ENCODE measurements around the gene TVP23A.
"Not testable (repeated sequence)": the region's sequence is repeated elsewhere in the genome, so short reads cannot be mapped to it uniquely, and the experiment has no call there.

Gene TVP23A

DNA sequence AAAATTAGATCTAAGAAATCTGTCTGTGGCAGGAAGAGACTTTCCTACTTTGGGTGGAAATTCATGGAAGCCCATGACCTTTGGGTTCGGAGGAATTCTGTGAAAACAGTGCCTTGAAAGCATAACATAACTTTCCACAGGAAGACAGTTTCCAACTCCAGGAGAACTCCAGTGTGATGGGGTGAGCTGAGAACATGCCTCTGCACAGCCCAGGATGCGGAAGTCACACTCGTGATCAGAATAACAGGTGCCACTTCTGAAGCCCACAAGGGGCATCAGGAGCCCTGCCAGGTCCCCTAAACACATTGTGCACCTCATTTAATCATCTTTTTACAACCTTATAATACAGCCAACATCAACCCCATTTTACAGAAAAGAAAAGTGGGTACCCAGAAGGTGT, 9.7 kb downstream of the TVP23A start:
- in situ Hi-C loops (cut with HindIII; ENCODE audit: low sequenced_read_pairs) = no loop called here

DNA sequence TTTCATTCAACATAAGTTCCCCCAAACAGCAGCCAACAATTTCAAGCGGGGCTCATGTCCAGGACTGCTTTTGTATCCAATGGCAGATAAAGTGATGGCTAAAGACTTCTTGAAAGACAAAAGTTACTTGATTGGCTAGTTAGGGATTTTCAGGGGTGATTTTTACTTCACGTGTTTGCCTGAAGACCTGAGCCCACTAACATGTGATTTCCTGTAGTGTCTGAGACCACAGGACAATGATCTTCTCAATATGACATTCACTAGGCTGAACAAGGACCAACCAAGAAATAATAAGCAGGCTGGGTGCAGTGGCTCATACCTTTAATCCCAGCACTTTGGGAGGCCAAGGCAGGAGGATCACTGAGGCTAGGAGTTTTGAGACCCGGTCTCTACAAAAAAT, 10.4 kb downstream of the TVP23A start:
- in situ Hi-C loops (cut with HindIII; ENCODE audit: low sequenced_read_pairs) = no loop called here

DNA sequence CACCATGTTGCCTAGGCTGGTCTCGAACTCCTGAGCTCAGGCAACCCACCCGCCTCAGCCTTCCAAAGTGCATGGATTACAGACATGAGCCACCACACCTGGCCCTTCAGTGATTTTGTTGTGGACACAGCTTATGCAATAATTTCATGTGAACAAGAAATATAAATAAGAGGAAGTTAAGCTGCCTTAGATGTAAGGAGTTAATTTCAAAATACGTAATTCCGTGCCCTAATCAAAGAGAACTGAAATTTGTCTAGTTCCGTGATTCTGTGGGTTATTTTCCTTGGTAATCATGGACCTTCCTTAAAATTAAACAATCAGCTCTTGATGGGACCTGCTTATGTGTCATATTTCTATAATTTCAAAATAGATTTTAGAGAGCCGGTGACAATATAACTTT, 11.9 kb downstream of the TVP23A start:
- in situ Hi-C loops (cut with HindIII; ENCODE audit: low sequenced_read_pairs) = no loop called here

DNA sequence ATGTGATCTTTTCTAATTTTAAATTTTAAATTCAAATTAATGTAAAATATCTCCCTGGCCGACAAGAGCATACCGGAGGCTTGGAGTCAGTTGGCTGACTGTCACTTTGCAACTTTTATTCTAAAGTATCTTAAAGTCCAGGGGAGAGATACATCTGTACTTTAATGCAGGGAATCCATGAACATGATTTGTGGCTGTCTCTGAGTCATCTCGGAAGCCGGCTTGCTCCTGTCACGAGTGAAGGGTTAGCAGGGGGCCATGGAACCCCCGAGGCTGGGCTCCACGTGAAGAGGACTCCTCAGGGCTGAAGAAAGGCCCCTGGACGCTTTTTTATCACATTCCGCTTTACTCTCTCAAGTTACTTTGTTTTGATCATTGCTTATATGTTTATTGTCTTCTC, 13.3 kb downstream of the TVP23A start:
- in situ Hi-C loops (cut with HindIII; ENCODE audit: low sequenced_read_pairs) = no loop called here

DNA sequence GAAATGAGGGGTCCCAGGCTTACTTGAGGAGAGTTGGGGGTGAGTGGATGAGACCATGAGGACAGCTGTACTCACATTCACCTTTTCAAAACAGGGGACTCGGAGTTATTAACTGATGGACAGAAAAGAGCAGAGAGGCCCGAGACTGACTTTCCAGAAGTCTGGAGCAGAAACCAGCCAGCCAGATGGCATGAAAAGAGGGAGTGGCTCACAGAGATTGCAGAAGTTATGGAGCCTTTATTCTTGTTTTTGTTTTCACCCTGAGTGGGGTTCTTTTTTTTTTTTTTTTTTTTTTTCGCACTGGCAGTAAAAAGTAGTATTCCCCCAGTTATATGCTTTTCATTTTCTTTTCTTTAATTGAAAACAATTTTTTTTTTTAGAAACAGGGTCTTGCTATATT, 18.9 kb downstream of the TVP23A start:
- in situ Hi-C loops (cut with HindIII; ENCODE audit: low sequenced_read_pairs) = no loop called here

DNA sequence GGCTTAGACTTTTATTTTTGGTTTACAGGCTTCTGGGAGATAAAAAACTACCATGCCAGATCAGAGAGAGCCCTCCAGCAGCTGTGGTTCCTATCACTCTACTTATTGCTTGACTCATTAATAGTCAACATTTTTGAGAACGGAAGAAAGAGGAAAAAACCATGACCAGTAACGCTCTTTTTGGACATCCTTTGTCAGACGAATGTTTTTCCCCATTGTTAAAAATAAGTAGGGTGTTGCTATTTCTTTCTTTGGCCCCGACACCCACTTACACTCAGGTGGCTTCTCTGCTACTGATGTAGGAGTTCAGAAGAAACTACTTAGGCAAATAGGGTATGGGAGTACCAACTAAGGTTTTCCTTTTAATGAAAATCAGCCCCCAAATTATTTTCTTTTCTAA, 27.5 kb downstream of the TVP23A start:
- in situ Hi-C loops (cut with HindIII; ENCODE audit: low sequenced_read_pairs) = no loop called here

DNA sequence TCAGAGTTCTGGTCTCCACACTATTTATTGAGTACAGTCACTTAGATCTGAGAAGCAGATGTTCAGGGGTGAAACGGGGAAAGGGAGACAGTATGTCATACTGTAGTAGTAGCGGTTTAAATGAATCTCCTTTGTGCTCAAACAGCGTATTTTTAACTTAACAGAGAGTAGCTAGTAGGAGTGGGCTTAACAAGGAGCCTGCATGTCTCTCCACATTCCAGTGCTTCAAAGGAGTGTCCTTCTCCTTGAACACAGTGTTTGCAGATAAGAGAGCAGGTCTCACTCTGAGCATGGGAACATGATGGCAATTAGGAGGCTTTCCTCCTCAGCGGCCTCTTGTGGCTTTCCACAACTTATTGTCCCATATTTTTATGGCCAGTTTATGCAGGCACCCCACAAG, 30.0 kb downstream of the TVP23A start:
- in situ Hi-C loops (cut with HindIII; ENCODE audit: low sequenced_read_pairs) = not testable (repeated sequence)

DNA sequence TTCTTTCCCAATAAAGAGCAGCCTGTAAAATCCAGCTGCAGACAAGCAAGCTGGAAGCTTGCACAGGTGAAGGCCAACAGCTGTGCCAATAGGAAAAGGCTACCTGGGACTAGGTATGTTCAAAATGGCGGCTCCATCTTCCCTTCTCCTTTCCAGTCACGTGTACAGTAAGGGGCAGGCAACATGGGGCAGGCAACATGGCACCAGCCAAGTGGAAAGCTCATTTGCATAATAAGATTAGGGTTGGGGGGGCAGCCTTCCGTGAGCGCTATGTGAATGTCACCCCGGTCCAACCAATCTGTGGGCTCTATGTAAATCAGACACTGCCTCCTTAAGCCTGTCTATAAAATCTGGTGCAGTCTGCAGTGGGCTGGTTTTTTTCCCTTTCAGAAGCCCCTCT, 31.3 kb downstream of the TVP23A start:
- in situ Hi-C loops (cut with HindIII; ENCODE audit: low sequenced_read_pairs) = no loop called here

DNA sequence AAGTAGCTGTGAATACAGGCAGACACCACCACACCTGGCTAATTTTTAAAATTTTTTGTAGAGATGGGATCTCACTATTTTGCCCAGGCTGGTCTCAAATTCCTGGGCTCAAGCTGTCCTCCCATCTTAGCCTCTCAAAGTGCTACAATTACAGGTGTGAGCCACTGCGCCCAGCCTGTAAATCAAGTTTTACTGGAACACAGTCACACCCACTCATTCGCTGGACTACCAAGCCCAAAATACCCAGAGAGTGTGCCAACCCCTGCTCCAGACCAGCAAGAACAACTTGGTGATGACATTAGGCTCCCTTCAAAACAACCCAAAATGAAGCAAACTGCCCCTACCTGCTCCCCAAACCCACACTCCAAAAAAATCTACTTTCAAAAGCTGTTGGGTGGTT, 36.0 kb downstream of the TVP23A start:
- in situ Hi-C loops (cut with HindIII; ENCODE audit: low sequenced_read_pairs) = no loop called here

DNA sequence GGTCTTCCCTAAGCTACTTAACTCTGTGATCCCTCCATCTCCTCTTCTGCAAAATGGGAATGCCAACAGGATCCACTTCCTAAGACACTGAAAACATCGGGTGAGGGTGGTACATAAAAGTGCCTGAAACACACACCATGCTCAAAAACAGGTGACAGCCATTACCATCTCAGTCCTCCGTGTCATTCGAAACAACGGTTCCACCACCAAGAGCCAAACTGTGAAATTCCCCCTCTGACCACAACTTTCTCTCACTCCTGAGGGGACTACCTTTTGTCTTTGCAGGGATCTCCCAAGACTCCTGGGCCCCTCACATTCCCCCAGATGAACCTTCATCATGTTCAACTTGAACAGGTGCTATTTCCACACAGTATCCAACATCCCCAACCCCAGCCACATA, 38.0 kb downstream of the TVP23A start:
- in situ Hi-C loops (cut with HindIII; ENCODE audit: low sequenced_read_pairs) = no loop called here

DNA sequence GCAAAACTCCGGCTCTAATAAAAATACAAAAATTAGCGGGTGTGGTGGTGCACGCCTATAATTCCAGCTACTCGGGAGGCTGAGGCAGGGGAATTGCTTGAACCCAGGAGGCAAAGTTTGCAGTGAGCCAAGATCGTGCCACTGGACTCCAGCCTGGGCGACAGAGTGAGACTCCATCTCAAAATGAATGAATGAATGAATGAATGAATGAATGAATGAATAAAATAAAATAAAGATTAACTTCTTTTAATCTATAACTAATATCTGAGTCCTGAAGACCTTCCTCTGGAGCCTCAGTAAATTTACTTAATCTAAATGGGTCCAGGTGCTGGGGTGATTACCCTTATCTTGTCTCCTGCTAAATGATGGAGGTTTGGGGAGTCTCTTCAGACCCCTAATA, 38.7 kb downstream of the TVP23A start:
- in situ Hi-C loops (cut with HindIII; ENCODE audit: low sequenced_read_pairs) = not testable (repeated sequence)

DNA sequence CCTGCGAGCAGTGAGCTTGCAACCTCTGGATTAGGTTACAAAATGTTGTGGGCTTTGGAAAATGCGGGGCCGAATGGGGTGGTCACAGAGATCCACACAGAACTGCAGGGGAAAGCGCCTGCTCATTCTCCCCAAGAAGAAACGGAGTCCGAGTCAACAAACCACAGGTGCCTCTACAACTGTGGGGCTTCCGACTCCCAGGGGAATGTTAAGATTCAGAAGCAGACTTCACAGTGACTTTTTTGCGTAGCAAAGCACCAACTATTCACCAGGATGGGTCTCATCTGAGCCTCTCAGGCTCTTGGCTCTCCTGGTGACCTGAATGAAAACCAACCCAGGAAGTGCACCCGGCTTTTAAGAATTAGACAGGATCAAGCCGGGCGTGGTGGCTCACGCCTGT, 41.2 kb downstream of the TVP23A start:
- in situ Hi-C loops (cut with HindIII; ENCODE audit: low sequenced_read_pairs) = no loop called here

DNA sequence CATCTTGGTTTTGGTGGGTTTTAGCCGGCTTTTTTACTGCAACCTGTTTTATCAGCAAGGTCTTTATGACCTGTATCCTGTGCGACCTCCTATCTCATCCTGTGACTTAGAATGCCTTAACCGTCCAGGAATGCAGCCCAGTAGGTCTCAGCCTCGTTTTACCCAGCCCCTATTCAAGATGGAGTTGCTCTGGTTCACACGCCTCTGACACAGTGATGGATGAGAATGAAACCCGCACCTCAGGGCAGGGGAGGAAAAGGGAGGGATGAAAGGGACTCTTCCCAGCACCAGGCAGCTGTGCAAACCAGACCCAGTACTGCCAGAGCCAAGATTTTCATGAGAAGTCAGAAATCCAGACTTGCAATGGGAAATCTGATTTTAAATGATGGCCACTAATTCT, 41.7 kb downstream of the TVP23A start:
- in situ Hi-C loops (cut with HindIII; ENCODE audit: low sequenced_read_pairs) = not testable (repeated sequence)

DNA sequence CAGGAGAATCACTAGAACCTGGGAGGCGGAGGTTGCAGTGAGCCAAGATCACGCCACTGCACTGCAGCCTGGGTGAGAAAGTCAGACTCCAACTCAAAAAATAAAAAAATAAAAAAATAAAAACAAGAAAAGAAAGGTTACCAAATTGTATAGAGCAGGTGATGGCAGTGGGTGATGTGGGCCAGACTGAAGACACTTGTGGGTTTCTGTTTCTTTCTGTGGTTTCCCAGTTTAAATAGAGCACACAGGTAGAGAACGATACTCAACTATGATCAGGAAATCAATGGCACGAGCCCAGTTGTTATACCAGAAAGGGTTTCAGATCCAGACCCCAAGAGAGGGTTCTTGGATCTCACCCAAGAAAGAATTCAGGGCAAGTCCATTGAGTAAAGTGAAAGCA, 42.3 kb downstream of the TVP23A start:
- in situ Hi-C loops (cut with HindIII; ENCODE audit: low sequenced_read_pairs) = no loop called here

DNA sequence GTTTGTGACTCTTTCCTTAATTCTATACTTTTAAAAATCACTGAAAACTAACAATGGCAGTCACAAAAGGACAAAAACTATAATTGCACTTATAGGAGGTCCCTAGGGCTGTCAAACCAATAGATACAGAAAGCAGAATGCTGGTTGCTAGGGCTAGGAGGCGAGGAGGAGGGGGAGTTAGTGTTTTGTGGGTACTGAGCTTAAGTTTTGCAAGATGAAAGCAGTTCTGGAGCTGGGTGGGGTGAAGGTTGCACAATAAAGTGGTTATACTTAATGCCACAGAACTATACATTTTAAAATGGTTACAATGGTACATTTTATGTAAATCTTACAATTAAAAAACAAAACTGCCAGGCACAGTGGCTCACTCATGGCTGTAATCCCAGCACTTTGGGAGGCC, 47.7 kb downstream of the TVP23A start:
- in situ Hi-C loops (cut with HindIII; ENCODE audit: low sequenced_read_pairs) = loop anchor here (25.0 kb wide), 1 partner anchor 91 kb away; no protein-coding TSS in a partner anchor

DNA sequence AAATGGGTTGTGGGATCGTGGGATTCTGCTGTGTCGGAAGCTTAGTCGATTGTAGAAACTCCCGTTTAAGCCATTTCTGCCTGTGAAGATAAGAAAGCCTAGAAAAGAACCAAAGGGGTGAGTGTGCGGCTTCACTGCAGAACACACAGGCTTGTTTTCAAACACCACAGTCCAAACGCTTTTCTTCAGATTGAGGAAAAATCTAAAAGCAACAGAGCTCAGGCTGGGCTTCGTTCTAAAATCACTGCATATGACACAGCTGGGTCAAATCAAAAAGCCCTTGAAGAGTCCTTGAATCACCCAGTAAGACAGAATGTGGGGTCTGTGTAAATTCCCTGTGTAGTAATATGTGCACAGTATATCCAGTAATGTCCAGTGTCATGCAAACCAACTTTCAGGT, 49.2 kb downstream of the TVP23A start:
- in situ Hi-C loops (cut with HindIII; ENCODE audit: low sequenced_read_pairs) = loop anchor here (25.0 kb wide), 1 partner anchor 93 kb away; no protein-coding TSS in a partner anchor

DNA sequence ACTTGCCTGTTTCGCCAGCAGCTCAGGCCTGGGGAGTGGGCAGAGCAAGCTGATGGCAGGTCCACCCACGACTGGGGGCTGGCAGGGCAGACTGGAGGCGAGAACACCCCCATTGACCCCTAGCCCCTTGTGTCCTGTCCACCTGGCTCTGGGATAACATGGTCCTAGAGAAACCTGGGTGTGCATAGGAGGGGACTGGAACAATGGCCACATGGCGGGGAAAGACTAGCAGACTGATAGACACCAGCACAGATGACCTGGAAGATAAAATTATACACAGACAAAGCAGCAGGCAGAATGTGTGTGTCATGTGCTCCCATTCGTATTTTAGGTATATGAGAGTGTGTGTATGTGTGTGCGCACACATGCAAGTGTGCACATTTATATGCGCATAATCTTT, 51.5 kb downstream of the TVP23A start:
- in situ Hi-C loops (cut with HindIII; ENCODE audit: low sequenced_read_pairs) = loop anchor here (25.0 kb wide), 1 partner anchor 95 kb away; no protein-coding TSS in a partner anchor

DNA sequence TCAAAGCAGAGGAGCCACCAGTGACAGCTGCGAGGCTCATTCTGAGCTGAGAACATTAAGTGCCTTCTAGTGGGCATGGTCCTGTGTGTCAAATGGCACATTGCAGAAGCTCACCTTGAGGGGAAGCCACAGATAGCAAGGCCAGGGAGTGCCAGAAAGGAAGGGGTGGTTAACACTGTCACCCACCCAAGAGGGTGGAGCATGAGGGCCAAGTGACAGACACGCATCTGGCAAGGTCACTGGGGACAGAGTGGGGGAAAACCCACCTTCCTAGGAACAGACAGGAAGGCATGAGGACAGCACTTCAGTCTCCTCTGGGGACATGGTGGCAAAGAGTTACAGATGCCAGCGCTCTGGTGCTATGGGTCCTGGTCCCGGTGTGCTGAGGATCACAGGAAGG, 52.8 kb downstream of the TVP23A start:
- in situ Hi-C loops (cut with HindIII; ENCODE audit: low sequenced_read_pairs) = loop anchor here (25.0 kb wide), 1 partner anchor 97 kb away; no protein-coding TSS in a partner anchor

DNA sequence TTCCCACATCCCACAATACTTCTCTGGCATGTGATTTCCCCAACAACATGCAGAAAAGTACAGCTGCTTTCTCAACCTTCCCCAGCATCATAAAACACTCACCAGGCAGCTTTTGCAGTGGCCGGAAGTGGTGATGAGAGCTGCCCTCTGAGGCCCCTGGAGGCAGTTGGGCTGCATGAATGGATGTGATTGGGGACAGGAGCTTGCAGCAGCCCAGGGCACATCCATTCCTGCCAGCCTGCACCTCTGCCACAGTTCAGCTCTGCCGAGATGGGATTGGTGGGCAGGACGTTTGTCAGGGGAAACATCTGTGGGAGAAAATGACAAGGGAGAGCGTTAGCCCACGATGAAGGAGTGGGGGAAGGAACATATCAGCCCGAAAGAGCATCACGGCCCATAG, 55.1 kb downstream of the TVP23A start:
- in situ Hi-C loops (cut with HindIII; ENCODE audit: low sequenced_read_pairs) = loop anchor here (25.0 kb wide), 1 partner anchor 99 kb away; no protein-coding TSS in a partner anchor

DNA sequence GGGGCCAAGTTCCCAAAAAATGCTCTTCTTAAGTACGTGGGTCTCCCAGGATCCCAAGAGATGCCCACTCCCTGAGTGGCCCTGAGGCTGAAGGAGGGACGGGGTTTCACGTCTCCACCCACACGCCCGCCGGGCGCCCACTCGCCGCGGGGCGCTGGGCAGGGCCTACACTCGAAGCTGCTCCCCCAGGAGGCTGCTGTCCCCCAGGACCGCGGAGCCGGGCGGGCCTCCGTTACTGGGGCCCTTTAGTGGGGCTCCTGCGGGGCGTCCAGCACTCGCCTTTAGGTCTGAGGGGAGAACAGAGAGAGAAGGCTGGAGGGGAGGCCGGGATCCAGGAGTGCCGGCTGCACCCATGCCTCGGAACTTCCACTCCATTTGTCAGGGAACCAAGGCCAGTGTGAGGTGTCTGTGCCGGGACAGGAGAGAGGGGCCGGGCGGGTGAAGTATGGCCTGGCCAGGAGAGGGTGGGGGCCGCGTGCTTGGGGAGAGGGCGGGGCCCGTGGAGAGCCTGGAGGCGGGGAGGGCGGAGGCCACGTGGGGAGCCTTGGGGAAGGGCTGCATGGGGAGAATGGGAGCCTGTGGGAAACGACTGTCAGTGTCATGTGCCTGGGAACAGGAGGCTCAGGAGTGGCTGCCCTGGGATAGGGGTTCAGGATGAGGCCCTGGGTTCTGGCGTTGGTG, 56.1 kb downstream of the TVP23A start:
- in situ Hi-C loops (cut with HindIII; ENCODE audit: low sequenced_read_pairs) = loop anchor here (25.0 kb wide), 1 partner anchor 100 kb away; no protein-coding TSS in a partner anchor

DNA sequence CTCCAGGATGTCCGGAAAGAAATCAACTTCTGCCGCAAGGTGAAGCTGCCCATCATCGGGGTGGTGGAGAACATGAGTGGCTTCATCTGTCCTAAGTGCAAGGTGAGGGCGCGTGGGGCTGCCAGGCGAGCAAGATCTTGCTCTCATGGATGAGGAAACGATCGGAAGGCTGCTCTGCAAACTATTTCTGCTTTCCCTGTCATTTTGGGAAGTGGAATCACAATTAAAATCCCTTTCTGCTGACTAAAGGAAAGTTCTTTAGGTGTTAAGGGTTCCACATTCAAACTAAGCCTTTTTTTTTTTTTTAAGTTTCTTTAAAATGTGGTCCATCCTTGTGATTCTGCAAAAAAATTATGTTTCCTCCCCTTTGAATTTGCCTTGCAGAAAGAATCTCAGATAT, 57.2 kb downstream of the TVP23A start:
- in situ Hi-C loops (cut with HindIII; ENCODE audit: low sequenced_read_pairs) = loop anchor here (25.0 kb wide), 1 partner anchor 101 kb away; no protein-coding TSS in a partner anchor

DNA sequence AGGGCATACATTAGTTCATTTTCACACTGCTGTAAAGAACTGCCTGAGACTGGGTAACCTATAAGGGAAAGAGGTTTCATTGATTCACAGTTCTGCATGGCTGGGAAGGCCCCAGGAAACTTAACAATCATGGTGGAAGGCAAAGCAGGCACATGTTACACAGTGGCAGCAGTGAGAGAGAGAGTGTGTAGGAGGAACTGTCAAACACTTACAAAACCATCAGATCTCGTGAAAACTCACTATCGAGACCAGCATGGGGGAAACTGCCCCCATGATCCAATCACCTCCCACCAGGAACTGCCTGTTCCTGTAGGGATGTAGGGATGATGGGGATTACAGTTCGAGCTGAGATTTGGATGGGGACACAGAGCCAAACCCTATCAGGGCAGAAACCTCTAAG, 57.7 kb downstream of the TVP23A start:
- in situ Hi-C loops (cut with HindIII; ENCODE audit: low sequenced_read_pairs) = loop anchor here (25.0 kb wide), 1 partner anchor 101 kb away; no protein-coding TSS in a partner anchor

DNA sequence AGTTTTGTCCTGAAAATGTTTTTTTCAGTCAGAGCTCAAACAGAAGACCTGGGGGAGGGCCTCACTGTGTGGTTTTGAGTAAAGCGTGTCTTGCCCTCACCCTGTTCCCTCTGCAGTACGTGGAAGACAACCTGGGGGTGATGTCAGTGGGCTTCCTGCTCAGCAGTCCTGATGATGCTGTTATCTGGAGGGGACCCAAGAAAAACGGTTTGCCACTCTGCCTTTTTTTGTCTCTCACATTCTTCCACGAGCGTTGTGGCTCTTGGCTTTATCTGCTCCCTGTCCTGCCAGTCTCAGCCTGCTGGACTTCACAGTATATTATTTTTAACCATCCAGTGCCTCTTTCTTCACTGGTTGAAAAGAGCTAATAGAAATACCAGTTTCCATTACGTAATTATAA, 62.0 kb downstream of the TVP23A start:
- in situ Hi-C loops (cut with HindIII; ENCODE audit: low sequenced_read_pairs) = loop anchor here (25.0 kb wide), 1 partner anchor 106 kb away; no protein-coding TSS in a partner anchor

All from DLD1 (cell line).